ENCODE measurements around the gene USP3.

Gene USP3

GRCh38 chr15:63495343-63495742, 9.1 kb upstream of the USP3 start:
- no peak overlapping the region for H3K27ac ChIP-seq (ENCODE audit: insufficient read depth in 1 of 2, low read depth in 1 of 2, low read length in 2 of 2, poor library complexity in 1 of 2, severe bottlenecking in 2 of 2)
- no peak overlapping the region for H3K4me3 ChIP-seq (ENCODE audit: control insufficient read depth in 1 of 7, extremely low read depth in 1 of 7, insufficient read depth in 4 of 7, low read depth in 2 of 7, low read length in 6 of 7)
- POLR2A ChIA-PET: no interaction called here
- H3K9me3 ChIP-seq (ENCODE audit: control extremely low read depth in 1 of 5, control insufficient read depth in 4 of 5, insufficient read depth in 2 of 5, low read depth in 1 of 5, low read length in 4 of 5): no peaks in the 10 kb centered on the region
- CTCF ChIA-PET: interaction anchor here (0.8 to 3.1 kb wide), 5 partner anchors 10 to 204 kb away, joined by 3 to 18 read pairs (median 6); partner anchors contain the start of gene USP3
- no CpG with 5 or more reads among the region's 1 CpG for WGBS (ENCODE audit: insufficient coverage)
- H3K36me3 ChIP-seq (ENCODE audit: control insufficient read depth in 4 of 4, insufficient read depth in 4 of 4, low read length in 3 of 4): no peaks in the 10 kb centered on the region
- H3K4me1 ChIP-seq (ENCODE audit: control extremely low read depth in 1 of 4, control insufficient read depth in 4 of 4, insufficient read depth in 4 of 4, low read length in 3 of 4): peaks cover 11 to 48% (median 25%) of the 10 kb centered on the region in 4 experiments
- no peak for DNase-seq
- H3K27me3 ChIP-seq (replicated peaks in 2 of 5; ENCODE audit: control insufficient read depth in 4 of 5, insufficient read depth in 5 of 5, low read length in 4 of 5): peaks cover 0 to 10% (median 3%) of the 10 kb centered on the region in 5 experiments

DNA sequence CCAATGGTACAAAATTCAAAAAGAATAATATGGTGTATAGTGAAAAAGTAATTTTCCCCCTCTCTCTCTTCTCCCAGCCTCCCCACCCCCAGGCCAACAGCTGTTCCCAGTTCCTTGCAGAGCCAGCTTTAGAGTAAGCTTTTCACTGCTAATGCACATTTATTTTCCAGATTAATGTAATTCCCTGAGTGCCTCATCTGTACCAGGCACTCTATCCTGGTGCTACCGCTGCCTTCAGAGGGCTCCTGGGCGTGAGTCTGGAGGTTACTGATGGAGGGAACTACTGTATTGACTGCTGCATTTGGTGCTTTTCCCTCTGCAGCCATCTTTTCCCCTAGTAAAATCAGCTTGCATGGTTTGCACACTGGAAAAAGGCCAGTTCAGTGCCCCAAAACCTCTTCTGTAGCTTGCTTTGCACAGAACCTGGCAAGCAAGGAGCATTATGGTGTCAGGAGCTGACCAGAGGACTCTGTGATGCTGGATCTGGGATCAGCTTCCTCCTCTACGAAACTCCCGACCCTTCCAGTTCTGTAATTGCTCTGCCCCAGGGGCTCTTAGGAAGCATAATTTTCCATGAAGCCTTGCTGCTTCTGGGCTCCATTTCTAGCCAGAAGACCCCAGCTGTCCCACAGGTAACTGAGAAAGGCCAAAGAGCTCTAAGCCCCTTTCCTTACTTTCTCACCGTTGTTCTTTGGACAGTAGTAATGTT, 8.5 kb upstream of the USP3 start:
- WGBS (ENCODE audit: insufficient coverage): 97% methylated on average over 4 of the region's 5 CpGs
- Histone ChIP-seq H3K27me3 (replicated peaks in 2 of 5; ENCODE audit: control insufficient read depth in 4 of 5, insufficient read depth in 5 of 5, low read length in 4 of 5) (peaks cover 0 to 12% (median 3%) of the 10 kb centered on the region in 5 experiments), H3K9me3 (ENCODE audit: control extremely low read depth in 1 of 5, control insufficient read depth in 4 of 5, insufficient read depth in 2 of 5, low read depth in 1 of 5, low read length in 4 of 5) (no peaks in the 10 kb centered on the region), H3K36me3 (ENCODE audit: control insufficient read depth in 4 of 4, insufficient read depth in 4 of 4, low read length in 3 of 4) (no peaks in the 10 kb centered on the region), H3K27ac (ENCODE audit: insufficient read depth in 1 of 2, low read depth in 1 of 2, low read length in 2 of 2, poor library complexity in 1 of 2, severe bottlenecking in 2 of 2) (no peak overlapping the region), H3K4me1 (ENCODE audit: control extremely low read depth in 1 of 4, control insufficient read depth in 4 of 4, insufficient read depth in 4 of 4, low read length in 3 of 4) (peaks cover 10 to 48% (median 28%) of the 10 kb centered on the region in 4 experiments), H3K4me3 (ENCODE audit: control insufficient read depth in 1 of 7, extremely low read depth in 1 of 7, insufficient read depth in 4 of 7, low read depth in 2 of 7, low read length in 6 of 7) (peak overlapping the region in 1 of 7 experiments; percentile 20)
- ChIA-PET POLR2A (no interaction called here), CTCF (interaction anchor here (0.8 to 3.1 kb wide), 7 partner anchors 8 to 205 kb away, joined by 3 to 18 read pairs (median 6); partner anchors contain the start of gene USP3)
- no peak for DNase-seq

DNA sequence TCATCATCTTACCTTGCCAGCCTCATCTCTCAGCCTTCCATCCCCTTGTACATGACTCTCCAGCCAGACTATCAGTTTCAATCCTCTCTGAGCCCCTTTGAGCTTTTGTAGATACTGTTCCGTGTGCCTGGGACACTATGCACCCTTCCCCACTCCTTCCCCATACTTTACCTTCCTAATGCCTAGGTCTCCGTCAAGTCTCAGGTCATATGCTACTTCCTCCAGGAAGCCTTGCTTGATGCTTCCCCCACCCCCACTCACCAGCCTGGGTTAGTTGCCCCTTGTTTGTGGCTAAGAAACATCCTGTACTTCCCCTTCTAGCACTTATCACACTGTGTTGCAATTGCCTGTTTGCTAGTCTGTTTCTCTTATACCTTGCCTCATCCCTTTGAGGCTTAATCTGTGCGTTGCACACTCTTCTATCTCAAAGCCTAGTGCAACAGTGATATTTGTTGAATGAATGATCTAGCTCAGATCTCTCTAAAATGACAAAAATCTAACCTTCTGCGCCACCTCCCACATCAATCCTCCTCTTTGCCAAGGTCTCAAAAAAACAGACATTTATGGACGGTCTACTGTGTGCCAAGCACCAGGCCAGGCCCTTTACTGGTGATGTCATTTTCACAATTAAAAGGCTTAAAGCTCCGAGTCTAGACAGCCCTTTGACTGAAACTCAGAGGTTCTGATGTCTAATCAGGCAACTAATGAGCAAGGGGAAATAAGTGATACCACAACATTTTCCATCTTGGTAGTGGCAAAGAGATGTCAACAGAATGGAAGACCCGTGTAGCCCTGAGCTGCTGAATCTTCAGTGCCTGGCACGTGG, 6.5 kb upstream of the USP3 start:
- CTCF ChIA-PET: interaction anchor here (1.0 to 3.1 kb wide), 4 partner anchors 10 to 102 kb away, joined by 3 to 11 read pairs (median 7); no protein-coding TSS in a partner anchor
- H3K27ac ChIP-seq (ENCODE audit: insufficient read depth in 1 of 2, low read depth in 1 of 2, low read length in 2 of 2, poor library complexity in 1 of 2, severe bottlenecking in 2 of 2): no peak overlapping the region
- 11% methylated on average over 7 of the region's 8 CpGs for WGBS (ENCODE audit: insufficient coverage)
- peak overlapping the region in 3 of 7 experiments; percentile 34 to 43 (median 40) for H3K4me3 ChIP-seq (ENCODE audit: control insufficient read depth in 1 of 7, extremely low read depth in 1 of 7, insufficient read depth in 4 of 7, low read depth in 2 of 7, low read length in 6 of 7)
- peaks cover 0 to 11% (median 3%) of the 10 kb centered on the region in 5 experiments for H3K27me3 ChIP-seq (replicated peaks in 2 of 5; ENCODE audit: control insufficient read depth in 4 of 5, insufficient read depth in 5 of 5, low read length in 4 of 5)
- H3K4me1 ChIP-seq (ENCODE audit: control extremely low read depth in 1 of 4, control insufficient read depth in 4 of 4, insufficient read depth in 4 of 4, low read length in 3 of 4): peaks cover 17 to 52% (median 36%) of the 10 kb centered on the region in 4 experiments
- H3K36me3 ChIP-seq (ENCODE audit: control insufficient read depth in 4 of 4, insufficient read depth in 4 of 4, low read length in 3 of 4): no peaks in the 10 kb centered on the region
- H3K9me3 ChIP-seq (ENCODE audit: control extremely low read depth in 1 of 5, control insufficient read depth in 4 of 5, insufficient read depth in 2 of 5, low read depth in 1 of 5, low read length in 4 of 5): no peaks in the 10 kb centered on the region
- POLR2A ChIA-PET: interaction anchor here (0.6 kb wide), 1 partner anchor 40 kb away, joined by 3 read pairs; no protein-coding TSS in a partner anchor
- peak; percentile 83 to 94 (median 93) for DNase-seq

GRCh38 chr15:63499175-63499549, 5.2 kb upstream of the USP3 start:
- H3K27ac ChIP-seq (ENCODE audit: insufficient read depth in 1 of 2, low read depth in 1 of 2, low read length in 2 of 2, poor library complexity in 1 of 2, severe bottlenecking in 2 of 2): no peak overlapping the region
- peaks cover 17 to 62% (median 49%) of the 10 kb centered on the region in 4 experiments for H3K4me1 ChIP-seq (ENCODE audit: control extremely low read depth in 1 of 4, control insufficient read depth in 4 of 4, insufficient read depth in 4 of 4, low read length in 3 of 4)
- ChIA-PET POLR2A (no interaction called here), CTCF (interaction anchor here (2.4 kb wide), 1 partner anchor 12 kb away, joined by 9 read pairs; no protein-coding TSS in a partner anchor)
- DNase-seq: no peak
- 95% methylated on average over 3 of the region's 6 CpGs for WGBS (ENCODE audit: insufficient coverage)
- H3K4me3 ChIP-seq (ENCODE audit: control insufficient read depth in 1 of 7, extremely low read depth in 1 of 7, insufficient read depth in 4 of 7, low read depth in 2 of 7, low read length in 6 of 7): no peak overlapping the region
- peaks cover 0 to 11% (median 3%) of the 10 kb centered on the region in 5 experiments for H3K27me3 ChIP-seq (replicated peaks in 2 of 5; ENCODE audit: control insufficient read depth in 4 of 5, insufficient read depth in 5 of 5, low read length in 4 of 5)
- H3K36me3 ChIP-seq (ENCODE audit: control insufficient read depth in 4 of 4, insufficient read depth in 4 of 4, low read length in 3 of 4): no peaks in the 10 kb centered on the region
- no peaks in the 10 kb centered on the region for H3K9me3 ChIP-seq (ENCODE audit: control extremely low read depth in 1 of 5, control insufficient read depth in 4 of 5, insufficient read depth in 2 of 5, low read depth in 1 of 5, low read length in 4 of 5)

GRCh38 chr15:63499611-63500010, 4.8 kb upstream of the USP3 start:
- no peaks in the 10 kb centered on the region for H3K9me3 ChIP-seq (ENCODE audit: control extremely low read depth in 1 of 5, control insufficient read depth in 4 of 5, insufficient read depth in 2 of 5, low read depth in 1 of 5, low read length in 4 of 5)
- no peak overlapping the region for H3K4me3 ChIP-seq (ENCODE audit: control insufficient read depth in 1 of 7, extremely low read depth in 1 of 7, insufficient read depth in 4 of 7, low read depth in 2 of 7, low read length in 6 of 7)
- POLR2A ChIA-PET: no interaction called here
- H3K4me1 ChIP-seq (ENCODE audit: control extremely low read depth in 1 of 4, control insufficient read depth in 4 of 4, insufficient read depth in 4 of 4, low read length in 3 of 4): peaks cover 17 to 62% (median 49%) of the 10 kb centered on the region in 4 experiments
- no peaks in the 10 kb centered on the region for H3K36me3 ChIP-seq (ENCODE audit: control insufficient read depth in 4 of 4, insufficient read depth in 4 of 4, low read length in 3 of 4)
- CTCF ChIA-PET: no interaction called here
- H3K27ac ChIP-seq (ENCODE audit: insufficient read depth in 1 of 2, low read depth in 1 of 2, low read length in 2 of 2, poor library complexity in 1 of 2, severe bottlenecking in 2 of 2): no peak overlapping the region
- 95% methylated on average over 4 of the region's 4 CpGs for WGBS (ENCODE audit: insufficient coverage)
- DNase-seq: no peak
- H3K27me3 ChIP-seq (replicated peaks in 2 of 5; ENCODE audit: control insufficient read depth in 4 of 5, insufficient read depth in 5 of 5, low read length in 4 of 5): peaks cover 0 to 11% (median 3%) of the 10 kb centered on the region in 5 experiments

DNA sequence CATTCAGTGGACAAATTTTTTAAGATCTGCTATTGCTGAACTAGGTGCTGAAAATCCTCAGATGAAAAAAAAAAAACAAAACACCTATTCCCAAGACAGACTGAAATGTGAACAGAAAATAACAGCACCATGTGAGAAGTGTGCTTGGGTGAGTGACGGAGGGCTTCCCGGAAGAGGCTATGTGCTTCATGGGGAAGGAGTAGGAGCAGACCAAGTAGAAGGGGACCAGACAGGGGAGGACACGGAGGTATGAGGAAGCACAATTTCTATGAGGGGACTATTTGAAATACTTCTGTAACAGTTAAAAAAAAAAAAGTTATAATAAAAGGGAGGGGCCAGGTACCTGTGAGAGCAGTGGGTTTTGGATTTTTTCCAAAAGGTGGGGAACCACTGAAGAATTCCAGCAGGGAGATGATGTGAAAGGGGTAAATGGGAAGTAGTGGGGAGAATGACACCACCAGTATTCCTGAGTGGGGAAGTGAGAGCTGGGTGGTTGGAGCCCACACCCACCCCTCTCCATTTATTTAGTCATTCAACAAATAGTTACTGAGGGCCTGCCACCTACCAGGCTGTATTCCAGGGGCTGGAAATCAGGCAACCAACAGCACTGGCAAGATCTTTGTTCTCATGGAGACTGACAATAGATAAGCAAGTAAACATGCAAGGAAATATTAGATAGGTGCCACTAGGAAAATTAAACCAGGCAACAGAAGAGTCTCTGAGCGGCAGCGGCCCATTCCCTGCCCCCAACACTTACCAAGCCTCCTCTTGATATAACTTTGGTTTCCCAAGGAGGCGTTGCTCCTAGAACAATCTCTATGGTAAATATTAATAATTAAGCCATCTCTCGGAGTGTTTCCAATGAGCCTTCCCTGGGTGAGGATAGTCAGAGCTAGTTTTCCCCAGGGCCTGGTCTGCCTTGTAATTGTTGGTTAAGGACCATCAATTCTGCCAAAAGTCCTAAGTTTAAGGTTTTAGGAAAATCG, 3.8 kb upstream of the USP3 start:
- H3K27me3 ChIP-seq (replicated peaks in 2 of 5; ENCODE audit: control insufficient read depth in 4 of 5, insufficient read depth in 5 of 5, low read length in 4 of 5): peaks cover 0 to 11% (median 3%) of the 10 kb centered on the region in 5 experiments
- no peak for DNase-seq
- no peaks in the 10 kb centered on the region for H3K9me3 ChIP-seq (ENCODE audit: control extremely low read depth in 1 of 5, control insufficient read depth in 4 of 5, insufficient read depth in 2 of 5, low read depth in 1 of 5, low read length in 4 of 5)
- no peaks in the 10 kb centered on the region for H3K36me3 ChIP-seq (ENCODE audit: control insufficient read depth in 4 of 4, insufficient read depth in 4 of 4, low read length in 3 of 4)
- no peak overlapping the region for H3K27ac ChIP-seq (ENCODE audit: insufficient read depth in 1 of 2, low read depth in 1 of 2, low read length in 2 of 2, poor library complexity in 1 of 2, severe bottlenecking in 2 of 2)
- peaks cover 17 to 63% (median 49%) of the 10 kb centered on the region in 4 experiments for H3K4me1 ChIP-seq (ENCODE audit: control extremely low read depth in 1 of 4, control insufficient read depth in 4 of 4, insufficient read depth in 4 of 4, low read length in 3 of 4)
- CTCF ChIA-PET: interaction anchor here (1.0 to 1.9 kb wide), 4 partner anchors 10 to 34 kb away, joined by 3 to 7 read pairs (median 4); no protein-coding TSS in a partner anchor
- POLR2A ChIA-PET: no interaction called here
- H3K4me3 ChIP-seq (ENCODE audit: control insufficient read depth in 1 of 7, extremely low read depth in 1 of 7, insufficient read depth in 4 of 7, low read depth in 2 of 7, low read length in 6 of 7): peak overlapping the region in 2 of 7 experiments; percentile 16 to 59
- WGBS (ENCODE audit: insufficient coverage): 81% methylated on average over 5 of the region's 8 CpGs
